Measurements from ENCODE around the gene GPR3.

Gene GPR3

DNA sequence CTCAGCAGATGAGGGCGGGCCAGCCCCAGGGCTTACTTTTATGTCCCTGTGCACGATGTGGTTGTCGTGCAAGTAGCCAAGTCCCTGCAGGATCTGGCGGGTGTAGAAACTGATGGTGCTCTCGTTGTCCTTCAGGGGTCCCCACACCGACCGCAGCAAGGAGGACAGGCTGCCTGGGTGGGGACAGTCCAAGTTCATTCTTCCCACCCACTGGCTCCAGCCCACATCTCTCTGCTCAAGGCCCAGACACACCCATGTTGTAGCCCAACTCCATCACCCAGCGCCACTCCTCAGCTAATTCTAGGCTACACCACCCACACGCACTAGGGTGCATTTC, 32.6 kb upstream of the GPR3 start:
- no peak for DNase-seq

GRCh38 chr1:27360159-27361043, 32.0 kb upstream of the GPR3 start:
- DNase-seq, result no peak

DNA sequence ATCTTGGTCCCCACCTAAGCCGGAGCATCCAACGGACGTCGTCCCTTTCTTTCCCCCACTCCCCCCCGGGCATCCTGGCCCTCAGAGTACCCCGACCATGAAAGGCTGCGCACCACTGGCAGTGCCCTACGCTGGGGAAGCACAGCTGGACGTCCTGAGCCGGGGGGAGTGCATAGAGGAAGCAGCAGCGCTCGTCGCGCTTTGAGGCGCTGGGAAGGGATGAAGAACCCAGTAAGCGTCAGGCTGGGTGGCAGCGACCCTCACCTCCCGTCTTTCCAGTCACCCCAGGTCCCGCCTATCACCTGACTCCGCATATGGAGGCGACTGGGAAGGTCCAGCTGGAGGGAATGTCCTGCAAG, 31.4 kb upstream of the GPR3 start:
- no peak for DNase-seq

DNA sequence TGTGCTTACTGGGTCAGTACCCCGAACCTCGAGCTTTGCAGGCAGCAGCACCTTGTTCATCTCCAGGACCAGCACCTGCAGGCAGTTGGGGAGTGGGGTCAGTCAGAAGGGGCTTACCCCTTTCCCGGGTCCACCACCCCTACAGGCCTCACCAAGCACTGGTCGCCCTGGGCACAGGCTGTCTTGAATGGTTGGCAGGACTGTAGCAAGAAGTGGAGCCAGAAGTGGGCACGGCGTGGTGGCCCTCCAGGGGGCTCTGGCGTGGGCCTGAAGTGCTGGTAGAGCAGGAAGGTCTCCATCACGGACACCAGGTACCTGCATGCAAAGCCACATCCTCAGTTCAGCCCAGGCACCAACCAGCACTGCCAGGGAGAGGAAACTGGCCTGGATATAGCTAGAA, 30.9 kb upstream of the GPR3 start:
- DNase-seq, result no peak

DNA sequence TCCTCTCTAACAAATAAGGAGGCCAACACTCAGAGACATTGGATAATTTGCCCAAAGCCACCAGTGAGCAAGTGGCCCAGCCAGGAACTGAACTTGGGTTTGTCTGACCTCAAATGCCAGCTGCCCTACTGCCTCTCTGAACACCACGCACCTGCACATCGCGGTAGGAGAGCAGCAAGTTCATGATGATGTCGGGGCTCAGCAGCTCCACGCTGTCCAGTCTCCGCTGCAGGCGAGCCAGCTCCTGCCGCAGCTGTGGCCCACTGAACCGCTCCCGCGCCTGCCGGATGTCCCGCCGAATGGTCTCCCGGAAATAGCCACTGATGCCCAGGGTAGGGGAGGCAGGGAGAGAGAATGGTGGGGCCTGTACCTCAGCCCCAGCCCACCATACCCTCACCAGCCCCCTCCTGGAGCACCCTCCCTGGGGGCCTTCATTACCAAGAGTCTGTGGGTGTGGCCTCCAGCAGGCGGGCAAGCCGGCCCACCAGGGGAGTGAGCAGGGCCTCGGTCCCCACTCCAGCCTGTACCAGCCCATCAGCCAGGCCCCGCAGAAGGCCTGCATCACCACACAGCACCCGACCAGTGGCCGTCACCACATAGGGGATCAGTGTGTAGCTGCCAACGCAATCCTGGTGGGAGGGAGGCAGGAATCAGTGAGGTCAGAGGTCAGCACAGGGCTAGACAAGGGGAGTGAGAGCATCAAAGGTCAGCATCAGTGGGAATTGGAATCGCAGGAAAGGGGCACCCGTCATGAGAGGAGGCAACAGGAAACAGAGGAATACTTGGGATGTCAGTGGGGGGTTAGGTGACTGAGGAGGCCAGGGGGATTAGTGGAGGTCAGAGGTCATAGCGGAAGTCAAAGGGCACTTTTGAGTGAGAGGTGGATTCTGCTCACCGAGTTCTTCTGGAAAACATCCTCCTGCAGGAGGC, 28.4 kb upstream of the GPR3 start:
- no peak for DNase-seq

GRCh38 chr1:27364696-27365371, 27.6 kb upstream of the GPR3 start:
- no peak for DNase-seq

GRCh38 chr1:27365372-27366112, 26.9 kb upstream of the GPR3 start:
- DNase-seq, result peak; percentile 92

- DNase-seq, result peak; percentile 62
Observed at GRCh38 chr1:27366113-27366410, 26.4 kb upstream of the GPR3 start.

DNA sequence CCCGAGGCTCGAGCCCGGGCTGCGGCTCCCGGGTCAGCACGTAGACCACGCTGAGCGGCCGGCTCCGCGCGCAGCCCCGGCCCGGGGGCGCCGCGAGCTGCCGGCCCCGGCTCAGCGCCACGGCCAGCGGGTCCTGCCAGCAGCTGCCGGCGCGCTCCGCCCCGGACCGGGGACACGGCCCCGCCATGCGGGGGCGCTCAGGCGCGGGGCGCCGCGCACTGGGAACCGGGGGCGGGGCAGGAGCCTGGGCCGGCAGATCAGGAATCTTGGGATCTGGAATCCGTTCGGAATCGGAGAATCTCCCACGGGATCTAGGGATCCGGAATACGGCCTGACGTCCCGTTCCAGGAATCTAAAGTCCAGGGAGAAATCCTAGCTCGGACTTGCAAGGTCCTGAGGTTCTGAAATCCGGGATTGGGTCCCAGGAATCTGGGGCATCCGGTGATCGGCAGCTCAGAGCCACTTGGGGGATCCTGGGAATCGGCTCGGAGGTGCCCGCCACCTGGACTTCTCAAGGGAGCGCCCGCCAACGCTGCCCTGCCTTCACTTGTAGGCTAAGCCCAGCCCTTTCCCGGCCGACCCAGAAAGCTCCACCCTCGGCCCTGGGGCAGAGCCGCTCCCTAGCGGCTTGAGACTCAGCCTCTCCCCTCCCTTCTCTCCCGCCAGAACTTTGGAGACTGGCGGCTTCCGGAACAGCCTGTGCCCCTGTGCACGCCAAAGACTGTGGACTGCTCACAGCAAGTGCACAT, 25.8 kb upstream of the GPR3 start, which contains the start of gene MAP3K6:
Gene MAP3K6 (minus strand): TSS at position 551 of the 749 bp plus-strand sequence. CDS start 364 bp downstream, at position 187.
- peak; percentile 74 for DNase-seq

DNA sequence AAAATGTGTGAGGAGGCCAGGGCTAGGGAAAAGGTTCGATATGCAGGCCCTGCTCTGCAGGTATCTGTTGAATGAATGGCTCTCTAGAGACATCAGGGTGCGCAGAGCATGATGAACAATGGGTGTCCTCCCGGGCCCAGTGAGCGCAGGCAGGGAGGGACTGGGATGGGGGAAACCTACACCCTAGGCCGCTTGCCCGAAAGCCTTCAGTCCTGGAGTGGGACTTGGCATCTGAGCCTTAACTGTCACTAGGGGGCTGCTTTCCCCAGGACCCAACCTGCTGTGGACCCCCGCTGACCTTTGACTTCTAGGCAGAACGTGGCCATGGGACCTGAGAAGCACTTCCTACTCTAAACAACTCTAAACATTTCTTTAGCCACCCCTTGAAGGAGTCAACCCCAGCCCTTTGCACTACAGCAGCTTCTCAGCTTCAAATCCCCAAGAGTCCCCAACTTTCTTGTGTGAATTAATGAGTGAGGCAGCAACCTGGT, 25.2 kb upstream of the GPR3 start:
- DNase-seq, result no peak

- DNase-seq, result peak; percentile 39
Observed at GRCh38 chr1:27368869-27369582, 23.4 kb upstream of the GPR3 start.

GRCh38 chr1:27372022-27372807, 20.2 kb upstream of the GPR3 start:
- no peak for DNase-seq

DNA sequence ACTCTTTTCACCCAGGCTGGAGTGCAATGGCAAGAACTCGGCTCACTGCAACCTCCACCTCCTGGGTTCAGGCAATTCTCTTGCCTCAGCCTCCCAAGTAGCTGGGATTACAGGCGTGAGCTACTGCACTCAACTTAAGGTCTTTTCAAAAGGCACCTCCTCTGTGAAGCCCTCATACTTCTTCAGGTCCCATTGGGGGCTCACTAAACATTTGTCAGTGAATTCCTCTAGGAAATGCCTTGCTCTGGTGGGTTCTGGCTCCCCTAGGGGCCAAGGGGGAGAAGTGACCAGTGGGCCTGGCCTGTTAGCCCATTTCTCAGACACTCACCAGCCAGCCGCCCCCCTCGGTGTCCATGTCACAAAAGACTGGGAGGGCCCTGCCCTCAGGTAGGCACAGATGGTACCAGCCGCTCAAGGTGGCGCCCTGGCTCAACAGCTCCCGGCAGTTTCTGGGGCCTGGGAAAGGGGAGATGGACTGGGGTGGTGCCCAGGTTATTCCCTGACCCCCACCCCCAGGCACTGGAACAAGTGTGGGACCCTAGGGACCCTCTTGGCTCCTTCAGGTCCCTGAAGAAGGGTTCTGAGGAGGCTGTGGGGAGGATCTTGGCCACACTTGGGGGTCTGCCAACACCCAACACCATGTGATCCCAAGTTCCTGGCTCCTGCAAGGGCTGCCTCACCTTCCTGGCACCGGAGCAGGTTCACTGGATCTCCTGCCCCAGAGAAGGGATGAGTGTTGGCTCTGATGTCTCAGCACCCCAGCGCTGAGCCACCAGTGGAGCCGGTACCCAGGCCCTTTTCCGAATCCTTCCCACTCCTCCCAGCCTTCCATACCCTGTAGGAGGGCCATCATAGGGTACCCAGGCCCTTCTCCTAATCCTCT, 19.4 kb upstream of the GPR3 start:
- DNase-seq, result no peak

- no peak for DNase-seq
Observed at GRCh38 chr1:27374362-27375086, 17.9 kb upstream of the GPR3 start, which contains the start of gene FCN3. Gene FCN3, minus strand, starts transcription at chr1:27374824. Its CDS starts 6 bp downstream, at chr1:27374818.

- no peak for DNase-seq
Observed at GRCh38 chr1:27377760-27378495, 14.5 kb upstream of the GPR3 start.

DNA sequence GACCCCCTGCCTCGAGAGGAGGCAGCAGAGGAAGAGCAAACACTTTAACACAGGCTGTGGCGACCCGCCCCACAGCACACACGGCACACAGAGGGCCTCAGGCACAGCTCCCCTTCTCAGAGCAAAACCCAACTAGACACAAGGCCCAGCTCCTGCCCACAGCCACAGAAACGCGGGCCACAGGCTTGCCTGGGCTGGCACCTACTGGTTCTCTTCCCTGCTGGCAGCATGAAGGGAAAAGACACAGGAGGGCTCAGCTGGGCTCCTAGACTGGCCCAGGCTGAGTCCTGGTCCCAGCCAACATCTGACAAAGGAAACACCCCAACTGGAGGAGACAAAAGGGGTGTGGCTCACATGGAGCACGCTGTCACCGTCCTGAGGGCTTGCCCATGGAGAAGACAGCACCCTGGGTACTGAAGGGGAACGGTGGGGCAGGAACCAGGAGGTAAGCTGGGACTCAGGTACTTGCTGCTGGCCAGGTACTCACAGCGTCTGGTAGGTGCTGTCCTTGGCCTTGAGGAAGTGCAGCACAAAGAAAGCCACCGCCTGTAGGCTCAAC, 12.8 kb upstream of the GPR3 start:
- no peak for DNase-seq

GRCh38 chr1:27380224-27380623, 12.2 kb upstream of the GPR3 start:
- DNase-seq, result no peak

Data from HCEC 1CT (cell line).